DMS 273 (cell line): ENCODE data around the gene R3HDM2.

Source experiments
- DNase-seq: peaks from one replicate; lab custom pipeline; 2025; ENCODE audit not compliant: unreplicated experiment; lab: John Stamatoyannopoulos, UW

Gene R3HDM2

GRCh38 chr12:57467212-57467874, 36.5 kb upstream of the R3HDM2 start:
- no peak for DNase-seq

GRCh38 chr12:57465747-57466505, 35.1 kb upstream of the R3HDM2 start:
- no peak for DNase-seq

- DNase-seq = no peak
These were observed 34.3 kb upstream of the R3HDM2 start for GRCh38 chr12:57465030-57465746.

- no peak for DNase-seq
These were observed 33.7 kb upstream of the R3HDM2 start for GRCh38 chr12:57464569-57464968.

GRCh38 chr12:57462912-57463253, 32.0 kb upstream of the R3HDM2 start:
- no peak for DNase-seq

- peak; percentile 94 for DNase-seq
These were observed 31.5 kb upstream of the R3HDM2 start for GRCh38 chr12:57462251-57462911.

GRCh38 chr12:57461917-57462250, 31.0 kb upstream of the R3HDM2 start:
- no peak for DNase-seq

- DNase-seq = peak; percentile 84
These were observed 30.6 kb upstream of the R3HDM2 start for GRCh38 chr12:57461276-57461916.

- DNase-seq = peak; percentile 58
These were observed 30.0 kb upstream of the R3HDM2 start for GRCh38 chr12:57460841-57461275.

- DNase-seq = peak; percentile 49
These were observed 29.6 kb upstream of the R3HDM2 start for GRCh38 chr12:57460468-57460784.

- peak; percentile 76 for DNase-seq
These were observed 29.1 kb upstream of the R3HDM2 start, which contains the start of gene GLI1 for GRCh38 chr12:57459750-57460467. Gene GLI1, plus strand, starts transcription at chr12:57459785. Its CDS starts 3,907 bp downstream, at chr12:57463692.

GRCh38 chr12:57459055-57459749, 28.4 kb upstream of the R3HDM2 start:
- DNase-seq = peak; percentile 96

- no peak for DNase-seq
These were observed 27.8 kb upstream of the R3HDM2 start for GRCh38 chr12:57458665-57459054.

- DNase-seq = peak; percentile 53
These were observed 26.1 kb upstream of the R3HDM2 start for GRCh38 chr12:57456737-57457490.

GRCh38 chr12:57456145-57456700, 25.4 kb upstream of the R3HDM2 start:
- DNase-seq = peak; percentile 84

- peak; percentile 93 for DNase-seq
These were observed 24.7 kb upstream of the R3HDM2 start for GRCh38 chr12:57455374-57456144.

GRCh38 chr12:57454566-57455373, 23.9 kb upstream of the R3HDM2 start, which contains the start of gene INHBE:
Gene INHBE, plus strand, starts transcription at chr12:57455307. Its CDS starts 230 bp downstream, at chr12:57455537.
- DNase-seq = peak; percentile 97
